Lung (tissue), 12 donors: ENCODE data around the gene RBFOX1. TPM values are rescaled to one million over a fixed set of nuclear protein-coding genes. Genes with fewer than 3 reads are reported as not detected.

ENCODE experiments used
- ATAC-seq: fragments of 200-7000 bp; cut with Tn5 transposase; one replicate; pipeline ENCODE4 v1.9.1; 2020; ENCODE audit warnings: moderate number of reproducible peaks; ENCODE audit not compliant: insufficient read depth, low FRiP score
- DNase-seq, 3 donors: peaks; one replicate each; pipeline ENCODE4 v3.0.0-alpha.2; 2013 to 2017
- H3K27ac ChIP-seq, 2 donors: one replicate each; pipeline ENCODE4 v1.5.1; 2013; ENCODE audit warnings: mild to moderate bottlenecking in 2 of 2, moderate library complexity in 2 of 2, control low read depth in 1 of 2, inconsistent platforms in 1 of 2, low read depth in 1 of 2, low read length in 1 of 2
- H3K27me3 ChIP-seq, 3 donors: one replicate each; pipeline ENCODE4 v1.5.1; 2013; ENCODE audit warnings: low read length in 2 of 3; ENCODE audit not compliant: control insufficient read depth in 3 of 3, insufficient read depth in 3 of 3
- H3K36me3 ChIP-seq, 4 donors: one replicate each; pipeline ENCODE4 v1.5.1; 2013; ENCODE audit warnings: low read length in 4 of 4, mild to moderate bottlenecking in 1 of 4, moderate library complexity in 1 of 4; ENCODE audit not compliant: control insufficient read depth in 4 of 4, insufficient read depth in 4 of 4
- H3K4me1 ChIP-seq, 5 donors: one replicate each; pipeline ENCODE4 v1.5.1; 2013; ENCODE audit warnings: low read length in 5 of 5, mild to moderate bottlenecking in 2 of 5, moderate library complexity in 1 of 5; ENCODE audit not compliant: control insufficient read depth in 5 of 5, insufficient read depth in 5 of 5
- H3K4me3 ChIP-seq: one replicate; pipeline ENCODE4 v1.5.1; 2013; ENCODE audit warnings: mild to moderate bottlenecking, control low read depth, moderate library complexity
- H3K9ac ChIP-seq, 2 donors: one replicate each; pipeline ENCODE4 v1.5.1; 2013; ENCODE audit warnings: low read length in 2 of 2, control low read depth in 1 of 2; ENCODE audit not compliant: insufficient read depth in 1 of 2
- H3K9me3 ChIP-seq, 4 donors: one replicate each; pipeline ENCODE4 v1.5.1; 2013; ENCODE audit warnings: low read length in 3 of 4, mild to moderate bottlenecking in 1 of 4, moderate library complexity in 1 of 4; ENCODE audit not compliant: control insufficient read depth in 4 of 4, insufficient read depth in 3 of 4
- WGBS, 2 donors: extraction: QIAGEN DNeasy Blood & Tissue Kit; methylation state at CpG; one replicate each; pipeline ENCODE4 v1.1.7; 2013; 5-methylcytosine and 5-hydroxymethylcytosine counted together
- polyA plus RNA-seq, 2 donors: library from polyadenylated mRNA; stranded (reverse); fragments of 200-250 nt; gene quantifications; one replicate each; pipeline ENCODE4 v1.2.1, GENCODE V29; 2013
- total RNA-seq, 2 donors: library from RNA; depleted of rRNA in 1 of 2; stranded (reverse); fragments of >200 nt in 1 of 2; gene quantifications; one replicate each; pipeline ENCODE4 v1.2.1, GENCODE V29; 2014 to 2021
- TF ChIP-seq, protein P1 (sequence below): IDR thresholded peaks from 2 replicates; pipeline ENCODE4 v1.5.1; 2012; ENCODE audit warnings: mild to moderate bottlenecking; ENCODE audit errors: control extremely low read depth, extremely low read depth
- donor health status: control.
- donor health status: control.
- donor health status: Bipolar disorder and iron deficiency.
- donor health status: healthy.
- donor health status: DM: yes; HTN: yes; CAD: no.

Gene RBFOX1
- total and polyA plus RNA-seq, 4 donors: 0.55 to 3.0 TPM; not detected in 2

DNA sequence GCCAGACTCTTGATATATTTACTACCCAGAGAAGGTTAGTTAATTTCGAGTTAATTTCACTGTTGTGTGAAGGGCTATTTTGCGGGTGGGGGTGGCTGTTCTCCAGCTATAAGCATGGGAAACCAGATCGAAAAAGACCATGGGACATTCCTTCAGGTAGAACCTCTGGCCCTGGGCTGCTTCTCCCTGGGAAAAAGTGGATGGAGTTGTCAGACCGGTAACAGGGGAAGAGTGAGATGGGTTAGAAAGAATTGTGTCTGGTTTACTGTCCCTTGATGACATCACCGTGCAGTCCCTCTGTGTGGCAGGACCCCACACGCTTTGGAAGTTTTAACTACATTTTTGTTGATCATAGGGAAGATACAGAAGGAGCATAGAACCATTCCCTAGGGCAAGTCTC lies 296.3 kb downstream of the RBFOX1 start:
- Histone ChIP-seq H3K27ac (no peak overlapping the region), H3K9ac (no peak overlapping the region), H3K9me3 (peaks cover 0 to 2% (median 0%) of the 10 kb centered on the region in 4 donors), H3K4me3 (no peak overlapping the region), H3K4me1 (no peaks in the 10 kb centered on the region), H3K36me3 (no peaks in the 10 kb centered on the region), H3K27me3 (peaks cover 0 to 3% (median 0%) of the 10 kb centered on the region in 3 donors)
- WGBS, 2 donors: 83 to 92% methylated on average over 6 of the region's 6 CpGs
- TF ChIP-seq, protein P1, sequence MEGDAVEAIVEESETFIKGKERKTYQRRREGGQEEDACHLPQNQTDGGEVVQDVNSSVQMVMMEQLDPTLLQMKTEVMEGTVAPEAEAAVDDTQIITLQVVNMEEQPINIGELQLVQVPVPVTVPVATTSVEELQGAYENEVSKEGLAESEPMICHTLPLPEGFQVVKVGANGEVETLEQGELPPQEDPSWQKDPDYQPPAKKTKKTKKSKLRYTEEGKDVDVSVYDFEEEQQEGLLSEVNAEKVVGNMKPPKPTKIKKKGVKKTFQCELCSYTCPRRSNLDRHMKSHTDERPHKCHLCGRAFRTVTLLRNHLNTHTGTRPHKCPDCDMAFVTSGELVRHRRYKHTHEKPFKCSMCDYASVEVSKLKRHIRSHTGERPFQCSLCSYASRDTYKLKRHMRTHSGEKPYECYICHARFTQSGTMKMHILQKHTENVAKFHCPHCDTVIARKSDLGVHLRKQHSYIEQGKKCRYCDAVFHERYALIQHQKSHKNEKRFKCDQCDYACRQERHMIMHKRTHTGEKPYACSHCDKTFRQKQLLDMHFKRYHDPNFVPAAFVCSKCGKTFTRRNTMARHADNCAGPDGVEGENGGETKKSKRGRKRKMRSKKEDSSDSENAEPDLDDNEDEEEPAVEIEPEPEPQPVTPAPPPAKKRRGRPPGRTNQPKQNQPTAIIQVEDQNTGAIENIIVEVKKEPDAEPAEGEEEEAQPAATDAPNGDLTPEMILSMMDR: no peak
- ATAC-seq: no peak
- DNase-seq: no peak

DNA sequence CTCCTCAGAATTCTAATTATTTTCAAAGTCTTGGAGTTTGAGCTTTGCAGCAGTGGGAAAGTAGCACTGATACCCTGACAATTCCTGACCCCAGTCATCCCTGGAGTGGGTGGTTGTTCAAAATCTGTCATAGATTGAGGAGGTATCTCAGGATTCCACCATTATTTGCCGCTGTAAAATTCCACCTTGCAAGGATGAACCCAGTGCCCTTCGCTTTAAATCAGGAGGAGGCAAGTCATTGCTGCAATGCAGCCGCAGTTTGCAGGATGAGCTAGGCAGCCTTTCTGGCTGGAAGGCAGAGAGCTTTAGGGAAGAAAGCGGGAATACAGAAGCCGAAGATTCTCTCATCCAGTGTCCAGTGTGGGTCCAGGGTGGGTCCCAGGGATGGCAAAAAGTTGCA lies 296.9 kb downstream of the RBFOX1 start:
- H3K36me3 ChIP-seq: no peaks in the 10 kb centered on the region
- DNase-seq (no peak), ATAC-seq (no peak)
- H3K27ac ChIP-seq: no peak overlapping the region
- TF ChIP-seq, protein P1: no peak
- 90 to 93% methylated on average over 5 of the region's 5 CpGs for WGBS, 2 donors
- no peak overlapping the region for H3K9ac ChIP-seq
- H3K4me3 ChIP-seq: no peak overlapping the region
- H3K4me1 ChIP-seq: no peaks in the 10 kb centered on the region
- peaks cover 0 to 2% (median 0%) of the 10 kb centered on the region in 4 donors for H3K9me3 ChIP-seq
- peaks cover 0 to 3% (median 0%) of the 10 kb centered on the region in 3 donors for H3K27me3 ChIP-seq

DNA sequence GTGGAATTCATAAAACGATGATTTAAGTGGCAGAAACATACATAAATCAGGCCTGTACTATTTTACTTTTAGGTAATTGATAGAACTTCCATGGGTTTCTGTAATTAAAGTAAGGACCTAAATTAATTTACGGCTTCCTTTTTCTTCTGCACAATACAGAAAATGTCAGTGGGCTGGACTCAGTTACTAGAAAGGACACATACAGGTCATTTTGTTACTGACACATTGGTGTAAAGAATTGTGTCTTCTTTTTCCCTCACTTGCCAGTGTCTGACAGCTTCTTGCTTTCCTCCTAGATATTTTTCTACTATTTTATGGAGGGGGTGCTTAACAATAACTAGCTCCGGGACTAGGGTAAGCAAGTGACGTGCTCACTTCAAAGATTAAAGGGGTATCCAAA lies 304.8 kb downstream of the RBFOX1 start:
- TF ChIP-seq, protein P1: no peak
- no peaks in the 10 kb centered on the region for H3K9me3 ChIP-seq
- H3K27me3 ChIP-seq: no peaks in the 10 kb centered on the region
- H3K27ac ChIP-seq: no peak overlapping the region
- DNase-seq (no peak), ATAC-seq (no peak)
- H3K4me1 ChIP-seq: no peaks in the 10 kb centered on the region
- no peak overlapping the region for H3K4me3 ChIP-seq
- no peak overlapping the region for H3K9ac ChIP-seq
- WGBS, 2 donors: 72 to 90% methylated on average over 4 of the region's 4 CpGs
- no peaks in the 10 kb centered on the region for H3K36me3 ChIP-seq

DNA sequence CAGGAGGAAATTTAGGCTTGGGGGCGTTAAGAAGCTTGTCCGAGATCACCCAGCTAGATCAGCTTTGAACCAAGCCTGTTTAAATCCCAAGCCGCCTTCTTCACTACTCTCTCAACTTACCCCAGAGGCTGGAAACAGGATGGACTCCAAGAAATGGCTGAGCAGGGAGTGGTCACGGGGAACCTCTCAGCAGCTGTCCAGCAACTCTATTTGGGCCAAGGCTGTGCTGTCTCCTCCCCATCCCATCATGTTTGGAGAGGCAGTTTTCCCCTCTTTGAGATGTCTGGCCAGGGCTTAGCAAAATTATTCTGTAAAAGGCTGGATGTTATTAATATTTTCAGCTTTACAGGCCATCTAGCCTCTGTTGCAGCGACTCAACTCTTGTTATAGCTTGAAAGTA lies 305.7 kb downstream of the RBFOX1 start:
- Histone ChIP-seq H3K9ac (no peak overlapping the region), H3K27ac (no peak overlapping the region), H3K9me3 (no peaks in the 10 kb centered on the region), H3K4me1 (no peaks in the 10 kb centered on the region), H3K36me3 (no peaks in the 10 kb centered on the region), H3K4me3 (no peak overlapping the region), H3K27me3 (no peaks in the 10 kb centered on the region)
- DNase-seq (no peak), ATAC-seq (no peak)
- TF ChIP-seq, protein P1: no peak
- WGBS, 2 donors: 86 to 94% methylated on average over 5 of the region's 5 CpGs
